GM19025 (cell line): Measurements from ENCODE around the gene CHMP4A.

Source experiments
- ATAC-seq: cut with Tn5 transposase; IDR thresholded peaks from one replicate; pipeline ENCODE4 v1.9.1; 2021; ENCODE audit warnings: mild to moderate bottlenecking, low read depth, moderate library complexity; ENCODE audit not compliant: unreplicated experiment

CHMP4A gene, protein sequence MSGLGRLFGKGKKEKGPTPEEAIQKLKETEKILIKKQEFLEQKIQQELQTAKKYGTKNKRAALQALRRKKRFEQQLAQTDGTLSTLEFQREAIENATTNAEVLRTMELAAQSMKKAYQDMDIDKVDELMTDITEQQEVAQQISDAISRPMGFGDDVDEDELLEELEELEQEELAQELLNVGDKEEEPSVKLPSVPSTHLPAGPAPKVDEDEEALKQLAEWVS

DNA sequence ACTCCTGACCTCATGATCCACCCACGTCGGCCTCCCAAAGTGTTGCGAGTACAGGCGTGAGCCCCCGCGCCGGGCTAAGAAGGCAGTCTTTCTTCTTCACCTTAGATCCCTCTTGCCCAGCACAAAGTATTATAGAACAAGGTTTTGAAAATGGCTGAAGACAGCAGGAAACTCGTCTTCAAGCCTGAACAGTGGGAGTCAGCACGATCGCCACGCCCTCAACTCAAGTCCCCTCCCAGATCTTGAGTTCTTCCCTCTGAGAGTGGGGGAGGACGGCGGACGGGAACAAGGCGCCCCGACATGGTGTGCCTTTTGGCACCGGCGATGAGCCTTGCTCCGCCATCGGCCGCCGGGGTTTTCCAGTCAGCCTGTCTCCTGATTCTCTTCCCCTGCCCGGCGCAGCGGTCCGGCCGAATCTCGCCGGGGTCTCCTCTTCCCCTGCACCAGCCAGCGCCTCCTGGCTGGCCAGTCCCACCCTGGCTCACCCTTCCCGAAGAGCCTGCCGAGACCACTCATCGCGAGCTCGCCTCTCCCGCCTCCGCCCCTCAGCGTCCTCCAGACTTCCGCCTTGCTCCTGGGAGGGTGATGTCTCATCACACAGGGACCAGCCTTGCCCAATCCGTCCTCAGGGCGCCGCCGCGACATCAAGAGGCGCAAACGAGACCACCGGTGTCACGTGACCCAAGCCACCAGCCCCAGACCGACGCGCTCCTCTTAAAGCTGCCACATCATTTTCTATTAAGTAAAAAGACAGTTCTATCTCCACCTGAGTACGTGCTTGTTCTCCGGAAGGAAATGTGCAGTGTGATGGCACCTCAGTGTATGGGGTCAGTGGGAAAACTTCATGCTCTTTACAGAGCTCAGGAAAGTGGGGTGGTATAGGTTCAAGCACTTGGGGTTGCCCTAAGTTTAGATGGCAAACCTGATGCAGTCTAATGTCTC is at the start of gene CHMP4A:
TSS of gene CHMP4A (minus strand) at position 565 of the 942 bp plus-strand sequence. CDS start at position 516, 49 bp downstream.
- peak; percentile 73 for ATAC-seq

DNA sequence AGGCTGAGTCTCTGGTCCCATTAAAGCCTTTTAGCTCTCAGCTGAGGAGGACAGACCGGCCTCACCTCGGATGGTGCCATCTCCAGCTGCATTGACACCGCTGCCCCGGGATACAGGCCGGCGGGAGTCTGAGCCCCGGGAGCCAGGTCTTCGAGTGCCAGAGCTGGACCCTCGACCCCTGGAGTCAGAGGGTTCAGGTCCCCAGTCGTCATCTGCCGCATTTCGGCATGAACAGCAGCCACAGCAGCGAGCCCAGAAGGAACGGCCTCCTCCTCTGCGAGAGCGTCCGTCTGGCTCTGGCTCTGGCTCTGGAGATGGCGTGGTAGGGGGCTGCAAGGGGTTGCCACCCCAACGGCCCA is 48.7 kb upstream of the CHMP4A start:
- no peak for ATAC-seq

DNA sequence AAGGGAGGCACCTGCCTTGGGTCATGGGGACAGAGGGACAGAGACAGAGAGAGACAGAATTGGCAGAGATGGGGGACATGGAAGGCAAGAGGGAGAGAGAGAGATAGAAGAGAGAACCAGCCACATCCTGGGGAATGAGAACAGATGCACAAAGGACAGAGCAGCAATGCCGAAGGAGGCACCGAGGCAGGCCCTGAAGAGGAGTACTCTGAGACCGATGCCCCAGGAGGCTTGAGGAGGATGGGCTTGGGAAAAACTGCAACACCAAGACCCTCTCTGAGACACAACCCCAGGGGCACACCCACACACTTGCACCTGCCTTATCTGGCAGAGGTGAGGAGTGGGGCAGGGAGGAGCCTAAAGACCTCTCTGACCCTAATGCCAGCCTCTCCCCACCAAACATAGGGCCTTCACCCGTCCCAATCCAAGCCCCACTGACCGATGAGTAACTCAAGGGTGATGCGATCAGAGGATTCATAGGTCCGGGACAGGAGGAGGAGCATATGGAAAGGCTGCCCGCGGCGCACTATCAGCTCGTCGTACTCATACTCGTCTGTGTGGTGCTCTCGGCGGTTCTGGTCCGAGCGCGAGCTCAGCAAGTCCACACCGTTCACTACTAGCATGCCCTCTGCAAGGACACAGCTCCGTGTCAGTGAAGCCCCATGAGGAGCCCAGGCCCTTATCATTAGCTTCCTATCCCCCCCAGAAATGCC is 48.1 kb upstream of the CHMP4A start:
- ATAC-seq: no peak

DNA sequence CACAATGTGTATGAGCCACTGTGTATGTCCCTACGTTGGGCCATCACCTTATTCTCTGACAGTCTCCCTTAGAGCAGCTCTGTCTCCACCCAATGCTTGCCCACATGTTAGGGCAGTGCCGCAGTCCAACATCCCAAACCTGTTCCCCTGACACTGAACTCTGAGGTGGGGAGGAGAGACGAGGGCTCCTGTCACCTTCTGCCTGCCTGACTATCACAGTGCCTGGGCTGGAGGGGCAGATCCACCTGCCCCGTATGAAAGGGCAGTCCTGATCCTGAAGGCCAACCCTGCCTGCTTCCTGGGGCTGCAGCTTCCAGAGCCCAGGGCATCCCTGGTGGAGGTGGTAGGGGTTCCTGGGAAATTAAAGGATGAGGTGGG is 47.5 kb upstream of the CHMP4A start:
- no peak for ATAC-seq

DNA sequence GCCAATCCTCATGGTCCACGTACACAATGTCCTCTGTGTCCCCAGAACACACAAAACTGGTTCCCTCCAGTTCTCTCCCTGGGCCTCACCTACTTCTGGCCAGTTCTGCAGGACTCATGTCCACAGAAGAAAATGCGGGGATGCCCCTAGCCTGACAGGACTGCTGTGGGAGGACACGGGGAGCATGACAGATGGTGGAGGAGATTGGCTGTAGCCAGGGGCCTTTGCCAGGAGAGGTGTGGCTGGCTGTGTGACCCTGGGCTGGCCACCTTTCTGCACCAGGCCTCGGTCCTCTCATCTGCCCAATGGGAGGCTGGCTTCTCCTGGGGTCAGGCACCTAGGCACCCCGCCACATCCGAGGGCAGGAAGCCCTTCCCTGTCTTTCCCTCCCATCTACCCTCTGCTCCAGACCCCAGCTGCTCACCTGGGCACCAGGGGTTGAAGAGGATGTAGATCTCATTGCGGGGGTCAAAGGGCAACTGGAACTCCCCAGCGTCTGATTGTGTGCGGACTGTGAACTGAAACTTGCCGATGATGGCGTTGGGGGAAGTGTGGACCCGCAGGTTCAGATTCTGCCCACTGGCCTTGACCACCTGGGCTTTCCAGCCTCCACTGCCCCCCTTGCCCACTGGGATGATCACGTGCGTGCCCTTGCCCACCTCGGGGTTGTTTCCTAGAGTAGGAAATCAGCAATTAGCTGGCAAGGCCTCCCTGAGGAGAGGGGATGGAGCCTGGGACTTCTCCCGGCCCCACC is 46.9 kb upstream of the CHMP4A start:
- no peak for ATAC-seq

DNA sequence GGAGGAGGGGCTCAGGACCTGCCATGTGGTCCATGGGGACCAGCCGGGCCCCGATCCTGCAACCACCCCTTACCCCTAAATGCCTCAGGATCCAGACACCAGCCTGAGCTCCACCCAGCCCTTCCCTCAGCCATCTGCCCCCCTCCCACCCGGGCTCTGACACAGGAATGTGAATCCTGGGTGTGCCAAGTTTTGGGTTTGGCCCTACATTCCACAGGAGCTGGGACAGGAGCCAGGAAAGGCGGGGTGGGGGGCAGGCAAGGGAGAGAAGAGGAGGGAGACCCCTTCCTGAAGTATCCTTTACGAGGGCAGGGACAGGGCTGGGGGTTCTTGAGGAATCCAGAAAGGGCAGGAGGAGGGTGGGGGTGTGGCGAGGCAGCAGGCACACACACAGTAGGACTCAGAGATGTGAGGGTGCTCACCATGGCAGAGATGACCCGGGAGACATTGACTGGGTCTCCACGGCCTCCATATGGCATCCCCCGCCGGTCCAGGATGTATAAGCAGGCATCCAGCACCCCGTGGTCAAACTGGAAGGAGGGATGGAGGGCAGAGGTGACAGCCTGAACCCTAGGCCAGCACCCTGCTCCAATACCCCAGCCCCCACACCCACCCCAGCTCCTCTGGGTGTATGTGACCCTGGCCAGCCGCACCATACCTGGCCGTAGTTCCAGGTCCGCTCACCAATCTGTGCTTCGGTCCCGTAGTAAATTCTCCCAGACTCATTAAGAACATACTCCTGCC is 46.2 kb upstream of the CHMP4A start:
- no peak for ATAC-seq

DNA sequence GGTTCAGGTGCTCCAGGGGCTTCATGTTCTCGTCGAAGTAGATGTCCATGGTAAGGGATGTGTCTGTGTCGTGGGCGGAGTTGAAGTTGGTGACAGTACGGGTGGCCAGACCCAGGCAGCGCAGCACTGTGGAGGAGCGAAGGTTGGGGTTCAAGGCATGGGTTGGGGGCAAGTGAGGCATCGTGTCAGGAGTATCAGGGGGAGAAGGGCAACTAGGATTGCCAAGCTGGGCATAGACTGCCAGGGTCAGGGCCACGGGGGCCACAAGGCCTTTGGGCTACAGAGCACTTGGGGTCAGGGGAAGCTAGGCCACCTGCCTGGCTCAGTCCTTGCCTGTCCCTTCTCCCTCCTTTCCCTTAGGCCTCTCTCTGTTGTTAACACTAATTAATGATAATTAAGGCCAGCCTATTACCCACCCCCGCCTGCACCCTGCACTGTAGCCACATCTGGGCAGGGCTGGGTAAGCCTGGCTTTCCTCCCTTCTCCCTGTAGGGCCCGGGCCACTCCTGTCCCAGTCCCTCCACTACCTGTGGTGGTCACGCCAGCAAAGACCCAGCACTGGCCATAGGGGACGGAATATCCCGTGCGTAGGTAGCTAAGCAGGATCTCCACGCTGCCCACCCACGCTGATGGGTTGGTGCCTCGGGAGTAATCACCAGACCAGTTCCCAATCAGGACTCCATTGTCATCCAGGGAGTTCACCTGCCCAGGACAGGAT is 45.4 kb upstream of the CHMP4A start:
- ATAC-seq: no peak

DNA sequence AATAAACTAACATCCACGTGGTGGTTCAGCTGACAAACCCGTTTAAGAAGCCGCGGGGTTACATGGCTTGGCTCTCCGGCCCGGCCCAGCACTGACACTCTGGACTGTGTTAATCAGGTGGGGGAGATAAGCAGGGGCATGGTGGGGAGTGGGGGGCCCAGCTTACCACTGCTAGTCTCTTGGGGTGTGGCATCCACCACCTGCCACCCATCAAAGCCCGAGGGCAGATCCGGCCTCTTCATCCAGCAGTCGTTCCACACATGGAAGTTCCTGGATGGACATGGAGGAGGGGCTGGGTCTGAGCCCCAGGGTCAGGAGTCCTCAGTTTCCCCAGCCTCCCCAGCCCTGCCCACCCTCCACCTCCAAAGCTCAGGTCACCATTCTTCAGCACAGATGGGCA is 44.8 kb upstream of the CHMP4A start:
- no peak for ATAC-seq

DNA sequence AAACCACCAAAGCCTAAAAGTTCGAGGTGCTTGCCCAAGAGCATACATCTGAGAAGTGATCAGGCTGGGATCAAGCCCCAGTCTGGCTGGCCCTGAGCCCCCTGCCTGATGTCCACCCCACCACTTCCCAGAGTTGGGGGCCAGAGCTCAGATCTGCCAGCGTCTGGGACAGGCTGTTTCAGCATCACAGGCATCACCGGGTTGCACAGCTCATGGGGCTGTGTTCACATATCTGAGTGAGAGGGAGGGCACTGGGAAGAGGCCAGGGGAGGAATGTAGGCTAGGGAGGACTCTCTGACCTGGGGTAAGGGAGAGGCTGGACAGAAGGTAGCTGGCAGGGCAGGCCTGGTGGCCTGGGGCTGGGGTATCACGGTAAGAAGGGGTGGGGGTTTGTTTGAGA is 43.7 kb upstream of the CHMP4A start:
- ATAC-seq: no peak

DNA sequence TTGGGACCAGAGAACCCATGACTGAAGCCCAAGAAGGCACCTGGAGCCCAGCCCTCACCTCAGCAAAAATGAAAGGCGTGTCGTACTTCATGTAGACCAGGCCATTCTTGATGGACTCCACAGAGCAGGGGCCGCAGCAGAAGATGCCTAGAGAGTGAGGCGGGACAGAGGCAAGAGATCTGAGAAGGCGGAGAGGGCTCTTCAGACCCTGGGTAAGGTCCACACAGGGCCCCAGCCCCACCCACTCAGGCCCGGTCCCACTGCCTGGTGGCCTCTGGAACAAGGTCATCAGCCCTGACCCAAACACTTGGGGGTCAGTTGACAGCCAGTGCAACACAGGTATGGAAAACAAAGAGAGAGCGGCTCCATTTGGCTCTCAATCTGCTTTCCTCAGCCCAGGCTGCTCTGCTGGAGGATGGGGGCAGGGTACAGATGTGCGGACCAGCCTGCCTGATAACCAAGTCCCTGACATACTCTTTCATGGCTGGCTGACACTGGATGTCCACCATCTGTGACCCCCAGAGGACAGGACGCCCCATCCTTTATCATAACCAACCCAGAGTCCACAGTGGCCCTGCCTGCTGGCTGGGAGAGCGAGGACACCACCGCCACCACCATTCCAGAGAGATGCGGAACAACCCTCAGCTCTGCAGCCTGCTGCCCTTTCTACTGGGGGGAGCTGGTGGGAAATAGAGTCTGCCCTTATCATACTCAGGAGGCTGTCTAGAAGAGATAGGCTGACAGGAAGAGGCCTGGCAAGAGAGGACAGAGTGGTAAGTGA is 42.8 kb upstream of the CHMP4A start:
- no peak for ATAC-seq

DNA sequence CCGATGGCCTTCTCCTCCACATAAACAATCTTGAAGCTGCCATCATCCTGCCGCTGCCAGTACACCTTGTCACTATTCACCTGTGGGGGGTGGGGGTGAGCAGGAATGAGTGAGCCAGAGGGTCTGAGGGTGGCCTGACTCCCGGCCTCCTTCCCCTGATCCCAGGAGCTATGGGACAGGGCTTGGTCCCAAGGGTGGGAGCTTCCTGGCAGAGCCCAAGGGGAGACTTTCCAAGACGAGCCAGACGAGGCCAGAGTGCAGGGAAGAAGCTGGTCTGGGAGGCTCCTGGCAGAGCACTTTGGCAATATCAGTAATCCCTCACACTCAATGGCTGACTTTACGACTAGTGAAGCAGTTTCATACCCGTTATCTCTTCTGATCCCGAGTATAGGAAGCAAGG is 42.1 kb upstream of the CHMP4A start:
- no peak for ATAC-seq

DNA sequence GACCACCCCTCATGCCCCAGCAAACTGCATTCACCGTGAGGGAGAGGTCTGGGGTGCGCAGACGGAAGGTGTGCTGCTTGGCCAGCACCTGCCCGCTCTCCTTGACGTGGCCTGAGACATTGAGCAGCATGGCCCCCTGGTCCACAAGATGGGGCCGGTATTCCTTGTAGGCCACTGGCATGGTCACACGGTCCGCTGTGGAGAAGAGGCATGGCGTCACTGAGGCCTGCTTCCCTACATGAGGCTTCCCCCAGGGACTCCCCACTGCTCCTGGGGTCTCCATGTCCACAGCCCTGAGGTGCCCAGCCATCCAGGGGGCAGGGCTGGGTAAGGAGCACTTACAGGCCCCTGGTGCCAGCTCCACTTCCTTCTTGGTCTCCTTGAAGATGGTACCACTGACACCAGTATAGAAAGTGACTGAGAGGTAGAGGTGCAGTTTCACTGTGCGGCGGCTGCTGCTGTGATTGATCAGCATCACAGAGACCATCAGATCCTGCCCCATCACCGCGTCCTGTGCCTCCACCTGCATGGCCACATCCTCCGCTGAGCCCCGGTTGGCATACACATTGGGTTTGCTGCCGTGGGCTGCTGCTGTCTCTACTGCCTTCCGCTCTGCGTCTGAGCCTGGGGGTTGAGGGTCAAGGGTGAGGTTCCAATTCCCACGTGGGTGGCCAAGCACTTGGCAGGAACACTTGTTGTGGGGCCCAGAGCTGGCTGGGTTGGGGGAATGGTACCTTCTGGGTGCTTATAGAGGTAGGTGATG is 41.5 kb upstream of the CHMP4A start:
- ATAC-seq: no peak

DNA sequence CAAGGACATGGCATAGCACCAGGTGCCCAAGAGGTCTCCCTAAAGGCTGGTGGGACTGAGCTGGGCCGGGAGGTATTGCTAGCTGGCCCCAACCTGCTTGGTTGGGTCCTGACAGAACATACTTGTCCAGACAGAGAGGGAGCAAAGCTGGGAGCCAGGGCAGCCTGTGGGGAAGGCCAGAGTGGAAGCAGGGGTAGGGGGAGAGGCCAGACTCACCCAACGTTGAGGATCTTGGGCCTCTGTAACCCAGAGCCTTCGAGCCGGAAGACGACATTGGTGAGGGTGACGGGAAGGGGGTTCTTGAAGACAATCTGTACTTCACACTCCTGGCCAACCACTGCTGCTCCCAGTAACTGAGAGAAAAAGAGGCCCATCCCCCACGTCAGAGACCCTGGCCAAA is 40.6 kb upstream of the CHMP4A start:
- no peak for ATAC-seq

DNA sequence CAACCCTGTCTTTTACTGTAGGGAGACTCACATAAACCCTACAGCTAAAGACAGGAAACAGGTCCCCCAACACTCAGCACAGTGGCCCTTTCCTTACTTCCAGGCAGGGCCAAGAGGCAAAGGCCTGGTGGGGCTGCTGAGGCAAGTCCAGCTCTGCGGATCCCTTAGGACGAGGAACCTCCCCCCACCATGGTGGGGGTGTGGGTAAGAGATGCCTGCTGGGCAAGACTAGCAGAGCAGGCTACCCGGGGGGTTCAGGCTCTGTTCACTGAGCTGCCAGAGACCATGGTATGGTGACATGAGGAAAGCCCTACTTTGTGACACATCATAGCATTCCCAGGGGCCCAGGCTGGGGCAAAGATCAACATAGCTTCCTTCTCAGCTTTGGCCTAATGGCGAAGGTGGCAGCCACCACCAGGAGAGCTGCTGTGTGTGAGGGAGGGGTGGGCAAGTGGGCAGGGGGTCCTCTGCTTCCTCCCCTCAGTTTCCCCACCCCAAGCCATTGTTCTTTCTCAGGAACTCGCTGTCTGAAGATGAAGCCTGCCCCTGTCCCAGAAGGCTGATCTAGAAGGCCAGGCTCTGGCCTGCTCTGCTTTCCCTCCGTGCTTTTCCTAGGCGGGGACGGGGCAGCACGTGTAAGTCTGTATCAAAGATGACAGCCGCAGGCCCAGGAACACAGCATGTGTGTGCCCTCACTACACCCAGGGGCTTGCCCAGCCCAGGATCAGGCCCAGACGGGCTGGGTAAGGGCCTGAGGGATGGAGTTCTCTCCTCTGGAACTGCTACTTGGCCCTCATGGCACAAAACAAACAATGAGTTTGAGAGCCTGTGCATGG is 39.2 kb upstream of the CHMP4A start:
- no peak for ATAC-seq

DNA sequence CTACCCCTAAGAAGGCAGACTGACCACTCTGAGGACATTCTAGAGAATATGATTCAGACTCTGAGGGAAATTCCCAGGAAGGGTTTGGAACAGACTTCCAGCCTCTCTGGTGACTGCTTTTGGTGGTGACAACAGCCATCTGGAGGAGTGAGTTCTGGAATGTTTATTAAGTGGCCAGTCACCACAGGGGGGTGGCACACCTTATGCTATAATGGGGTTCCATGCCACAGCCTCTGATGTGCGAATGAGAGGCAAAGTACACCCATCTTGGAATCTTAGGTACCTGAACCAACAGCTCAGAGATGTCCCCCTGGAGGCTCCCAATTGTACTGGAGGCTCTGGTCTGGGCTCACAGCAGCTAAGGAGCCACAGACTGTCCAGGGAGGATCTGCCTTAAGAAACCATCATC is 38.6 kb upstream of the CHMP4A start:
- ATAC-seq: no peak

DNA sequence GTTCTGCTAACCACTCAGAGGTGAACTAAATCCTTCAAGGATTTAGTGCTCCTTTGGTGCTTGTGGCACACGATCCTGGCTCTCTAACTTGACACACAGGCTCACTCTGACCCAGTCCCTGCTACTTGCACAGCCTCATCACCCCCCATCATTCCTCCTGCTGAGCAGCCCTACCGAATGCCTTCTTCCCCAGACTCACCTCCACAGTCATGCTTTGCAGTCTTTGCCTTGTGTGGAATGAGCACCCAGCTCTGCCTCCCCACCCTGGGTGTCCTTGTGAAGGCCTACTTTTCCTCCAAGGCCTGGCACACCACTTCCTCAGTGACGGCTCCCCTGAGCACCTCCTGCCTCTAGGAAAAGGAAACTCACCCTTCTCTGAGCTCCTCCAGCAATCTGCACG is 37.1 kb upstream of the CHMP4A start:
- ATAC-seq: no peak
